GM18868 (cell line): ENCODE results near the gene CIITA.
"Not testable (repeated sequence)": the region's sequence is repeated elsewhere in the genome, so short reads cannot be mapped to it uniquely, and the experiment has no call there.

Experiments used
- ATAC-seq: cut with Tn5 transposase; IDR thresholded peaks from one replicate; pipeline ENCODE4 v1.9.1; 2021; ENCODE audit warnings: mild to moderate bottlenecking, moderate library complexity; ENCODE audit not compliant: unreplicated experiment

The CIITA gene

DNA sequence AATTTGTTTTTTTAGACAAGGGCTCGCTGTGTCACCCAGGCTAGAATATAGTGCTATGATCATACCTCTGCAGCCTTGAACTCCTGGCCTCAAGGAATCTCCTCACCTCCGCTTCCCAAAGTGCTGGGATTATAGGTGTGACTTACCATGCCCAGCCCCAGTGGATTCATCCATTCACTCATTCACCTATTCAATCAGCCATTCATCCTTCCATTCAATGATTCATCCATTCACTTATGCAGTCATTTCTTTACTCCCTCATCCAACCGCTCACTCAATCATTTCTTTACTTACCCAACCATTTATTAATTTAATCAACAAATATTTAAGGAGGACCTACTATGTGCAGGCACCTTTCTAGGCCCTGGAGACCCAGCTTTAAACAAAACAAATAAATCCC is 39.5 kb downstream of the CIITA start:
- no peak for ATAC-seq

DNA sequence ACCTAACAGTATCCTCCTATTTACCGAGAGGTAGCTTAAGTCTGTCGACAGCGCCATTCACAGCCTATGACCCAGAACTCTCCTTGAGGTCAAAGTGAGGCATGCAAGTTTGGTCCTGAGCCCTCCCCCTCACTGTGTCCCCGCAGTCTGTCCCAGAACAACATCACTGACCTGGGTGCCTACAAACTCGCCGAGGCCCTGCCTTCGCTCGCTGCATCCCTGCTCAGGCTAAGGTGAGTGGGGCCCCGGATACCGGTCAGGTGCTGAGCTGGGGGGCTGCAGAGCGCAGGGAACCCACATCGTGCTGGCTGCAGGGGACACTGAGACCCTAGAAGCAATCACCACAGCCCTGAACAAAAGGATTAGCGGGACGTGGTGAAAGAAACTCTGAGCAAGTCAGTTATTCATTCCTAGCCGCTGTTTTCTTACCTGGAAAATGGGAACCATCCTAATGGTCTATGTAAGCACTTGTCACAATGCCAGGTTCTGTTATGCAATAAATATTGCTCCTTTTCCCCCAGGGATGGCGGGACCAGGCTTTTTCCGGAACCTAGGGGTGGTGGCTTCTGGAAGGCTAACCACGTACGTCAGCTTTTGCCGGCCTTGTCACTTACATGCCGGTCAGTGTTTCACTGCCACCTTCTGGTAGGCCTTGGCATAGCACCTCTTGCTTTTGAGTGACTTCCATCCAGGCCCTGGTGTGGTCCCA is 41.4 kb downstream of the CIITA start:
- ATAC-seq: no peak

DNA sequence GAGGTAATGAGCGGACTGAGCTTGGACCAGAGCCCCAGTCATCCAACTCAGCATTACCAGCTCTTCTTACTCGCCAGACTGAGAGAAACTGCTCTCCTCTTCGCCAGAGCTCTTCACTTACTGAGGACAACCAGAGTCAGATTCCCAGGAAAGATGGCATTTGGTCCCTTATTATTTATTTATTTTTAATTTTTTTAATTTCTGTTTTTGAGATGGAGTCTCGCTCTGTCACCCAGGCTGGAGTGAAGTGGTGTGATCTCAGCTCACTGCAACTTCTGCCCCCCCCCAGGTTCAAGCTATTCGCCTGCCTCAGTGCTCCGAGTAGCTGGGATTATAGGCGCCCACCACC is 42.0 kb downstream of the CIITA start:
- no peak for ATAC-seq

DNA sequence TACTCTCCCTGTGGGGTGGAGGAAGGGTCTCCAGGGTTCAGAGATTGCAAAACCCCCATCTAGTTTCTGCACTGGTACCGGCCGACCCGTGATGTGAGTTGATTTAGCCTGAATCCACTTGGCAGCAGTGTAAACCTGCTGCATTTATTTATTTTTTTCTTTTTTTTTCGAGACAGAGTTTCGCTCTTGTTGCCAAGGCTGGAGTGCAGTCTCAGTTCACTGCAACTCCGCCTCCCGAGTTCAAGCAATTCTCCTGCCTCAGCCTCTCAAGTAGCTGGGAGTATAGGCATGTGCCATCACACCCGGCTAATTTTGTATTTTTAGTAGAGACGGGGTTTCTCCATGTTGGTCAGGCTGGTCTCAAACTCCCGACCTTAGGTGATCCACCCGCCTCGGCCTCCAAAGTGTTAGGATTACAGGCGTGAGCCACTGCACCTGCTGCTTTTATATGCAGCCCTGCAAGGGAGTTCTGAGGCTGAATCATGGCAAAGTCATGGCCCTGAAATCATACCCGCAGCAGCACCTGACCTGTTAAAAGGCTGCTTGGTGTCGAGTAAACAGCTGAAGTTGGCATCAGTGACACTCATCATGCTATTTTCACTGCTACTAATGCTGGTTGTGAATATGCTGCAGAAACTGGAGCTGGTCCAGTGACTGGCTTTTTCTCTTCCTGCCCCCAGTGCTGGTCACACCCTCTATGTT is 43.9 kb downstream of the CIITA start:
- no peak for ATAC-seq

DNA sequence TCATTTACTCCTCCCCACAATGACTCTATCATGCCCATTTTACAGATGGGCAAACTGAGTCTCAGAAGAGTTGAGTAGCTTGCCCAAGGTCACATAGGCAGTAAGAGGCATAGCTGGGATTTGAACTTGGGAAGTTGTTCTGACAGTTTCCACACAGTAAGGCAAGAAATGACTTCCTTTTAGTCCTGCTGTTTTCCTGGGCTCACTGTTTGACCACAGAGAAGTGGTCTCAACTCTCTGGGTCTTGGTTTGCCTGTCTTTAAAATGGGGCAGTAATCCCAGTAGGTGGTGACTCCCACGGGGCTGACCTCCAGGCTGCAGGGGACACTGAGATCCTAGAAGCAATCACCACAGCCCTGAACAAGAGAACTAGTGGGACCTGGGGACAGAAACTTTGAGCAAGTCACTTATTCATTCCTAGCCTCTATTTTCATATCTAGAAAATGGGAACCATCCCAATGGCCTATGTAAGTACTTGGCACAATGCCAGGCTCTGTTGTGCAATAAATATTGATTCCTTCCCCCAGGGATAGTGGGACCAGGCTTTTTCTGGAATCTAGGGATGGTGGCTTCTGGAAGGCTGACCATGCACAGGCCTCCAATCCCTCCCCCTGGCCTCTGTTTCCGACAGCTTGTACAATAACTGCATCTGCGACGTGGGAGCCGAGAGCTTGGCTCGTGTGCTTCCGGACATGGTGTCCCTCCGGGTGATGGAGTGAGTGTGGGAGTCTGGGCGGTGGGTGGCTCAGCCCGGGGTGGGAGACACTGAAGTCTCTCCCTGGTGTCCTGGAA is 44.7 kb downstream of the CIITA start:
- no peak for ATAC-seq

DNA sequence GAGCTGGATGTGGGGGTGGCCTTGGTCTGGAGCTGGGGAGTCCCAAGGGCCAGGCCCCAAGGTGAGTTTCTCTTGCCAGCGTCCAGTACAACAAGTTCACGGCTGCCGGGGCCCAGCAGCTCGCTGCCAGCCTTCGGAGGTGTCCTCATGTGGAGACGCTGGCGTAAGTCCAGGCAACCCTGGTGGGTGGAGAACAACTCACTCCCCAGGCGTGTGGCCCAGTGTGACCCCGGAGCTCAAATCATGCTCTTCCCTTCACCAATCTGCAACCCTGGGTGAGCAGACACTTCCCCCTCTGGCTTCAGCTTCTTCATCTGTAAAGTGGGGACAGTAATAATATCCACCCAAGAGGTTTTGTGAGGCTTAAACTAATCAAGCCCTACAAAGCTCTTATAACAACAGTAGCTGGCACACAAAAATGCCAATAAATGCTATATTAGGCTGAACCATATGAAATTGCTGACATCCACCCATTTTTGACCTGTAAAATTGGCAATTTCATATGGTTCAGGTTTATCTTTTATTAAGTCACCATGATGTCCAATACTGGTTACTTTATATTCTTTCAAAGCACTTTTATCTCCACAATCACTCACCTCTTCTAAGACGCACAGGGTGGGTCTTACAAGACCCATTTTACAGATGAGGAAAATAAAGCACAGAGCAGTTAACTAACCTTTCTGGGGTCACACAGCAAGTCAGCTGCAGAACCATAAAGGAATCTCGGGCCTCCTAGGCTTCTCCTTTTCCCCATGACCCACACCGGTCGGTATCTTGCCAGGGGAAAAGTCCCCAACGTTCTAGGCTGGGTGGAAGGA is 45.5 kb downstream of the CIITA start:
- ATAC-seq: no peak

DNA sequence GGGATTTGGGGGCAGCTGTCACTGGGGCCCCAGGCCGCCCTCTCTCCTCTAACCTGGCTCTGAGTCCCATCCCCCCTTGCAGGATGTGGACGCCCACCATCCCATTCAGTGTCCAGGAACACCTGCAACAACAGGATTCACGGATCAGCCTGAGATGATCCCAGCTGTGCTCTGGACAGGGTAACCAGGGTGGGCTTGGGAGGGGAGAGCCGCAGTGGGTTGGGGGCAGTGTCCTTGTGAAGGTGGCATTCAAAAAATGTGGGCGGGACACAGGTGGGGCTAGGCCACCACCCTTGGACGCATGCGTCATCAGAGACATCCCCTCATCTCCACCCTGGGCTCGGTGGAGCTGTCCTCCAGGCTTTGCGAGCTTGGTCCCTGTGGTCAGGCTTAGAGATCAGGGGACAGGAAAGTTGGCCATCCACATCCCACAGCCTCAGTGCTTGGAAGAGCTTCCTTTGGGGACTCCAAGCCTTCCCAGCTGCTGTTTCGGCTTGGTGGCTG is 46.2 kb downstream of the CIITA start:
- no peak for ATAC-seq

DNA sequence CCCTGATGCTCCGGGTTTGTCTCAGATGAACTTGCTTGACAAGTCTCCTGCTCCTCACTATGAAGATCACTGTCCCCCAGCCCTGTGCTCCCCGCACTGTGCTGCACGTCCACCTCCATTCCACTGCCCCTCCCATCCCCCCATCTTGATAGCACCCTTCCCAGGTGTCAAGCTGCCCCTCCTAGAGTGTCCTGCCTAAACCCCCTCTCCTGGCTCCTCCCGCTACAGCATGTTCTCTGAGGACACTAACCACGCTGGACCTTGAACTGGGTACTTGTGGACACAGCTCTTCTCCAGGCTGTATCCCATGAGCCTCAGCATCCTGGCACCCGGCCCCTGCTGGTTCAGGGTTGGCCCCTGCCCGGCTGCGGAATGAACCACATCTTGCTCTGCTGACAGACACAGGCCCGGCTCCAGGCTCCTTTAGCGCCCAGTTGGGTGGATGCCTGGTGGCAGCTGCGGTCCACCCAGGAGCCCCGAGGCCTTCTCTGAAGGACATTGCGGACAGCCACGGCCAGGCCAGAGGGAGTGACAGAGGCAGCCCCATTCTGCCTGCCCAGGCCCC is 46.7 kb downstream of the CIITA start:
- ATAC-seq: no peak

DNA sequence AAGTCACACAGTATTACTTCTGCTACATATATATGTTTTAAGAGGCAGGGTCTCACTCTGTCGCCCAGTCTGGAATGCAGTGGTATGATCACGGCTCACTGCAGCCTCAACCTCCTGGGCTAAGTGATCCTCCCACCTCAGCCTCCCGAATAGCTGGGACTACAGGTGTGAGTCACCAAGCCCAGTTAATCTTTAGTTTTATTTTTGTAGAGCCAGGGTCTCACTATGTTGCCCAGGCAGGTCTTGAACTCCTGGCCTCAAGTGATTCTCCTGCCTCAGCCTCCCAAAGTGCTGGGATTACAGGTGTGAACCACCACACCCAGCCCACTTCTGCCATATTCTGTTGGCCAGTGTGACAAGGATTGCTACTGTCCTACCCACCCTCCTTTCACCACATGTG is 48.3 kb downstream of the CIITA start:
- not testable (repeated sequence) for ATAC-seq

DNA sequence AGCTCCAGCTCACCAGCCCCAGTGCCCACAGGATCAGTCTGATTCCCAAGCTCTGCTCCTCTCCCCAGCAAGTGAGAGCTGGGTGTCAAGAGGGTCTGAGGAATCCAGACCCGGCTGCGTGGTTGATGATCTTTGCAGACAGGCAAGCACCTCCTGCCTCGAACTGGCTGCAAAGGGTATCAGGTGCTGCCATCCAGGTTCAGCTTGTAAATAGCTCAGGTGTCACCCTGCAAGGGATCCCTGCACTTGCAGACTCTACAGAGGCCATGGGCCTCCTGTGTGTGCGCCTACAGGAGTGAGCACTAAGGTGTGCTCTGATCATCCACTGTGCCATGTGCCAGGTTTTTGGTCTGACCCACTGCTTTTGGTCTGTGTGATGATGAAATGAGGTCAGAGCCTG is 49.1 kb downstream of the CIITA start:
- ATAC-seq: no peak

DNA sequence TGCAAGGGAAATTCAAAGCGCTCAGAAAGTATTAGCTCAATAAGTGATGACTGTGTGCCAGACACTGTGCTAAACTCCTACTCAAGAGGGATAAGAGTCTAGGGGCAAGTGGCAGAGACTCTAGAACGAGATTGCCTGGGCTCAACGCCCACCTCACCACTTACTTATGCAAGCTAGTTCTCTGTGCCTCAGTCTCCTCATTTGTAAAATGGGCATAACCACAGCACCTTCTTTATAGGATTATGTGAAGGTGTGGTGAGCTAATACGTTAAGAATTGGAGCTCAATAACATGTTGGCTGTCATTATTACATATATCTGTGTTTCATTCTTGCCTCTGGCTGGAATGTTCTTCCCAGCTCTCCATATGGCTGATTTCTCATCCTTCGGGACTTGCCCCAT is 49.9 kb downstream of the CIITA start:
- no peak for ATAC-seq

DNA sequence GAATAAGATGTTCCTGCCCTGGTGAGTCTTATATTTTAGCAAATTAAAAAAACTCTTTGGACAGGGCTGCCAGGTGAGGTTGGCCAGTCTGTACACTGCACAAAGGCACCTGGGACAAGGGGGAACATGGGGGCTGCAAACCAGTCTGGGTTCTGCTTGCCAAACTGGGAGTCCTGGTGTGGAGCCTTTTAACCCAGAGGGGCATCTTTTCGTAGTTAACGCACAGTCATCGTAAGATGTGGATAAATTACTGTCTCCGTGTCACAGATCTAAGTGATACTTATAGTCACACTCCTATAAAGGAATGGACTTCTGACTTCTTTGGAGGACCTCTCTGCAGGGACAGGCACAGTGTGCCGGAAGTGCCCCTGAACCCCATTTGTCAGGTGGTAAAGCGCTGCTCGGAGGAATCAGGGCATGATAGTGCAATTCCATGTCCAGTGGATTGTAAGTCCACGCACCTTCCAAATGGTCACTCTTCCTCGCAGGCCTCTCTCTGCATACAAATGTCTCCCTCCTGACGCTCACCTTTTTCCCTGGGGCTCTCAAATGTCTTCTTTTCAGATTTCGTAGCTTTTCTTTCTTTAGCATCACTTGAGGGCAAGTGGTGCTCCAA is 50.6 kb downstream of the CIITA start:
- ATAC-seq: no peak

DNA sequence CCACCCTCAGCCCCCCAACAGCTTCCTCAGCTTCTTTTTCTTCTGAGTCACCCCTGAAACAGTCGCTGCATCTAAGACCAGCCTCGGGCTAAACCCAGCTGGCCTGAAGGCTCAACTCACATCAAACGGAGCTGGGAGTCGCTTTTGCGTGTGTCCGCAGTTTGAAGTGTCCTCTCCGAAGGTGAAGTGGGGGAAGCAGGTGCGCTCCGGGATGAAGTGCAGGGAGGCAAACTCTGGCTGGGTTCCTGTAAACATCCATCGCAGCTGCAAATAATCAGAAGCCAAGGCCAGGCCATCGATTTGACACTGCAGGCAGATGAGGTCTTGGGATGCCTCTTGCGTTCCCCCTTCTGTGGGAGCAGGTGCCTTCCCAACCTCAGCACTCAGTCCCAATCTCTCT is 52.1 kb downstream of the CIITA start:
- ATAC-seq: not testable (repeated sequence)

DNA sequence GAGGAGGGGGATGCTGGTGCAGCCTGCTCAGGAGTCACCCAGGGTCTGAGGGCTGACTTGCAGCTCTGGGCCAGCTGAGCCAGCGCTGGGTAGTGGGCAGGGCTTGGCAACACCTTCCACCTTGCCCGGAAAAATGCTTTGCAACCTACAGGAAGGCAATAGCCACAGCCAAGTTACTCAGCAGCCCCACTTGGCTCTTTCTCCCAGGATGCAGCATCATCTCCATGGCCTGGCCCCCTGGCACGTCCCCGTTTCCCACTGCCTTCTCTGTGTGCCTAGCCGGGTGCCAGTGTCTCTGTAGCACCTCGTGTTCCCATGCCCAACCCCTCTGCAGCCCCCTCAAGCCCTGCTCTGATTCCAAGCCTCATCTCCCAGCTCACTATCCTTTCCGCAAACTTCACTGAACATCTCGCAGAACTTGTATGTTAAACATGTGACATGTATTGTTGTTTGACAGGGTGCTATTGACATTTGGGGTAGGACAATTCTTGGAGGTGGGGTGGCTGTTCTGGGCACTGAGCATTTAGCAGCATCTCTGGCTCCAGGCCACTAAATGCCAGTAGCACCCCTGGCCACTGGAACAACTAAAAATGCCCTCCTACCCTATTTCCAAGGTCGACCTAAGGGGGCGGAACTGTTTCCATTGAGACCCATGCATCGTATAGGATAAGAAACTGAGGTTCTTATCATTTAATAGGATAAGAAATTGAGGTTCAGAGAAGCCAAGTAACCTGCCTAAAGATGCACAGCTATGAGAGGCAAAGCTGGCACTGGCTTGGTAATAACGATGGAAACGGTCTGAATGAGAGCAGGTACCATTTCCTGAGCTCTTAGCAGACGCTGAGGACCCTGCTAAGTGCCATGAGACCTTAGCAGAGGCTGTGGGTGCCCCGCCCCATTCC is 53.1 kb downstream of the CIITA start:
- ATAC-seq: no peak

DNA sequence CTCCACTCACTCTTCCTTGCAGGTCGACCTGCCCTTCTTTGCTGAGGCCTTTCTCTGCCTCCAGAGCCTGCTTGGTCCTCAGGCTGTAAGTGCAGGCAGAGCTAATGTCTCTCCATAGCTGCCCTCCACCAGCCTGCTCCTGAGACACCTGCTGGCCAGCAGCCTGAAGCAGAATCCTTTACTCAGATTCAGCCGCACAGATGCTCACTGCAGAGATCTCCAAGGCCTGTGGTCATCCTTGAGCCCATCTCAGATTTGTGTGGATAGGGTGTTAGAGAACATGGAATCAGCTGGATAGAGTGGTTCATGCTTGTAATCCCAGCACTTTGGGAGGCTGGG is 53.7 kb downstream of the CIITA start:
- no peak for ATAC-seq

DNA sequence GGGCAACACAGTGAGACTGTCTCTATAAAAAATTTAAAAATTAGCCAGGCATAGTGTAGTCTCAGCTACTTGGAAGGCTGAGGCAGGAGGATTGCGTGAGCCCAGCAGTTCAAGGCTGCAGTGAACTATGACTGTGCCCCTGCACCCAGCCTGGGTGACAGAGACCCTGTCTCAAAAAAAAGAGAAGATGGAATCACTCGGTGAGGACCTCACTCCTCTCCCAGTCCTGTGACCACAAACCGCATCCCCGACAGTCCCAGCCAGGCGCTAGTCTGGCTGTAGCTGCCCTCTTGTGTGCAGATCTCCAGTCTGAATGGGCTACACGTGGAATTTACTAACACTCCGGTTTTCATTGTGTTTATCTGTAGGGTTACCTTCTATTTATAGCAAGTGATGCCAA is 54.1 kb downstream of the CIITA start:
- ATAC-seq: no peak

DNA sequence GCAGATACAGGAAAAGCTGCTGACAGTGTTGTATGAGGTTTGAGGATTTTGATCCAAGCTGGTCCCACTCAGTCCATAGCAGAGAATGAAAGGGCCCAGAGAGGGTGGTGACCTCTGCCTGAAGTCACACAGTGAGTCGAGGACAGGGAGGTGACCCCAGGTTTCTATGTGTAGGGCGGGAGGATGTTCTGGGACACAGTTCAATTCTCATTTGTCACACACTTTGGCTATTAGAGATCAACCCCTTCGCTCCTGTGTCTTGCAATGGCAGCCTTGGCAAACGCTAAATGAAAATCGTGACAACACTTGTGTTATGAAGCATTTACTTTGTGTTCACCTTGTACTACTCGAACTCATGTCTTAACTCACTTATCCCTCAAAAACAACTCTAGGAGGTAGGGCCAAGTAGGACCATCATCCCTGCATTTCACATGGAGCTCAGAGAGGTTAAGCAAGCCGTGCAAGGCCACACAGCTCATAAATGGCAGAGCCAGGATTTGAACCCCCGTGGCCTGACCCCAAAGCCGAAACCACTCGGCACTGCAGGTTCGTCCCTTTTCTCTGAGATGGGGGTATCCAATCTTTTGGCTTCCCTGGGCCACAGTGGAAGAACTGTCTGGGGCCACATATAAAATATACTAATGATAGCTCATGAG is 55.1 kb downstream of the CIITA start:
- no peak for ATAC-seq

DNA sequence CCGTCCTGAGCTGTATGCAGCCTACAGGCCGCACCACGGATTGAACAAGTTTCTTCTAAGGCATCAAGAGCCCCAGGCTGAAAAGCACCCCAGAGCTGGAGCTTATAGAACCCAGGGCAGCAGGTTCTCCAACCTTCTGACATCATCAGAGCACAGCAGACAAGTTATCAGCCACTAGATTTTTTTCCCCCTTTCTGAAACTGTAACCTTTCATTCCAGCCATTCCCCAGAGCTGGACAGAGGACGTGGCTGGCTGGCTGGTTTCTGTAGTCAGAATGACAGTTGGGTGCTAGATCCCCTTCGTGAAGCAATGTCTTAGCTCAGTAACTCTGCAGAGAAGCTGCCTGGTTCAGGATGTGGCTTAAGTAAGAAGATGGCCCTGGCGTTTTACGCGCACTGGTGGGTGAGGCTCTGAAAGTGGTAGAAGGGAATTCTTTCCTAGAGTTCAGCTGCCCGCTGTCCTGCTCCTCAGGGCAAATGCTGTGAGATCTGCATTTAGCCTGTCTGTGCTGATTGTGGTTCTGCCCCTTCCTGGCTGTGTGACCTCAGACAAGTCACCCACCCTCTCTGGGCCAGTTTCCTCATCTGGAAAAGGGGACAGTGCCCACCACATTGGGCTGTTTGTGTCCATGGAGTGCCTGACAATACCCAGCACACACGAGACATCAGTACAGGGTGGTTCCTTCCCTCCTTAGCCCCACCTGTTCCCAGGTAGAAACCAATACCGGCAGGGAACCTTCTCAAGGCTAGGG is 56.1 kb downstream of the CIITA start:
- ATAC-seq: no peak
